H1 (cell line): ENCODE data around the gene KCNMA1. TPM values are rescaled to one million over a fixed set of nuclear protein-coding genes. Genes with fewer than 3 reads are reported as not detected.

Experiments
- BACH1 ChIP-seq: IDR thresholded peaks from 2 replicates; pipeline ENCODE4 v1.6.1; 2012; ENCODE audit warnings: low read length, improper control_type of control experiment
- BCL11A ChIP-seq, 2 experiments: IDR thresholded peaks; one replicate each; pipeline ENCODE4 v1.6.1; 2011; ENCODE audit warnings: low read depth in 2 of 2, low read length in 2 of 2, mild to moderate bottlenecking in 2 of 2
- CHD7 ChIP-seq: fragments of 300-600 bp; sonication (generic); IDR thresholded peaks from 2 replicates; pipeline ENCODE4 v1.7.1; 2012; ENCODE audit warnings: low read length, moderate library complexity, mild to moderate bottlenecking, inconsistent platforms; ENCODE audit not compliant: insufficient replicate concordance
- CTCF ChIP-seq, 3 experiments: IDR thresholded peaks; 1 replicate in 2 of 3; 2 replicates in 1 of 3; pipeline versions ENCODE4 v1.5.1 to v1.6.1; 2011; ENCODE audit warnings: low read length in 3 of 3, mild to moderate bottlenecking in 3 of 3, inconsistent platforms in 2 of 3, low read depth in 1 of 3, moderate library complexity in 1 of 3; ENCODE audit not compliant: insufficient read depth in 1 of 3; ENCODE audit errors: control extremely low read depth in 1 of 3
- EP300 ChIP-seq, 2 experiments: IDR thresholded peaks; 1 replicate in 1 of 2; 2 replicates in 1 of 2; pipeline ENCODE4 v1.6.1; 2011 to 2012; ENCODE audit warnings: low read depth in 2 of 2, low read length in 2 of 2, mild to moderate bottlenecking in 2 of 2, borderline replicate concordance in 1 of 2, inconsistent platforms in 1 of 2, moderate library complexity in 1 of 2
- RAD21 ChIP-seq, 2 experiments: IDR thresholded peaks in 1 of 2; conservative IDR thresholded peaks in 1 of 2; 2 replicates each; pipeline ENCODE4 v1.6.1; 2011; ENCODE audit warnings: low read depth in 2 of 2, low read length in 2 of 2, improper control_type of control experiment in 1 of 2, inconsistent platforms in 1 of 2, mild to moderate bottlenecking in 1 of 2, moderate library complexity in 1 of 2
- polyA plus RNA-seq, 7 experiments: library from polyadenylated mRNA; depleted of rRNA in 3 of 7; stranded (reverse) in 5 of 7; unstranded in 2 of 7; fragments of >200 nt in 5 of 7; fragments of 200-250 nt in 2 of 7; gene quantifications; 1 replicate in 5 of 7; 2 replicates in 1 of 7; 4 replicates in 1 of 7; pipeline versions ENCODE4 v1.2.1 to v1.2.3, GENCODE V29; 2011 to 2013; ENCODE audit warnings: missing spikeins in 2 of 7, mixed read lengths in 2 of 7
- total RNA-seq: library from RNA; stranded (reverse); fragmentation: NEBNext Ultra II Directional; extraction: Animal tissue kit (Norgen Biotek cat#: 25700); gene quantifications from 2 replicates; pipeline ENCODE4 v1.2.1, GENCODE V29; 2021

Gene KCNMA1
- total and polyA plus RNA-seq, 2 of the 8 experiments (the other 6 are each of a cell fraction or from before 2014, with no cell fraction given), result 10.2 to 11.1 TPM

DNA sequence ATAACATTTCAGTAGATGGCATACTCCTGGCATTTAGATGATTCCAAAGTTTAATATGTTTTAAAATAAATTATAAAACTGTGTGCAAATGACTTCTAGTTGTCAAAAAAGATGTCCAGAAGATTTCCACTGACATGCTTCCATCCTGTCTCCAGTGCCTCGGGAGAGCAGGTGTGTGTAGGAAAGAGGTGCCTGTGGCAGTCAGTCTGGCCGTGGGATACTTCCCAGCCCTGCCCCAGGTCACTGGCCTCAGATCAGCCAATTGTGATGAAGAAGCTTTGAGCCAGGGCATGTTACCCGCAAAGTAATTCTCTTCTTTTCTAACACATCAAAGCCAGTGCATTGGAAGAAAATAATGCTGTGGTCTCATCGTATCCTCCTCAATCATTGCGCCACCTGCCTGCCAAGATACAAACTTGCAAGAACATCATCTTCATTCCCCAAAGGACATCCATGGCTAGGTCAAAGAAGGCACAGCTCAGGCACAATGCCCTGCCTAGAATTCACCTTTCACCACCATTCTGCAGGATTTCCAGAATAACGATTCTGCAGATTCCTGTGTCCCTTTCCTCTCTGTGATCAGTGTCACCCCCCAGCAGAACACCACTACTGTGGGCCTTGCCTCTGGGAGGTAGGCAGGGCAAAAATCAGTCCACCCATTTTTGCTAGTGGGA lies 6.3 kb upstream of the KCNMA1 start (continued):
- TF ChIP-seq CHD7 (no peak), BACH1 (no peak), BCL11A (IDR thresholded peaks at IDR 0.05; ENCODE audit: low read depth in 2 of 2, low read length in 2 of 2) (no peak), EP300 (IDR thresholded peaks at IDR 0.05; ENCODE audit: borderline replicate concordance in 1 of 2, low read depth in 2 of 2, low read length in 2 of 2) (no peak), CTCF (IDR thresholded peaks at IDR 0.05; ENCODE audit: control extremely low read depth in 1 of 3, insufficient read depth in 1 of 3, low read depth in 1 of 3, low read length in 3 of 3) (peak; percentile 2 to 86 (median 69)), RAD21 (IDR thresholded peaks at IDR 0.05 in 1 of 2, conservative IDR thresholded peaks at IDR 0.05 in 1 of 2; ENCODE audit: low read depth in 2 of 2, low read length in 2 of 2) (peak; percentile 60 to 70)
